Caco-2 (cell line): ENCODE results near the gene MSL3B.

Source experiments
- BruUV-seq: library from RNA; stranded (reverse); fragments of 400-500 nt; replicated peaks from 2 replicates; lab custom pipeline; 2021; lab: Mats Ljungman, UMichigan
- CTCF ChIA-PET: fragments of 300-600 bp; sonication (Branson Sonifier 250); formaldehyde crosslinking; loops from one replicate; lab custom pipeline; 2022; ENCODE audit warnings: antibody characterized with exemption; lab: Charles Lee
- POLR2A ChIA-PET: fragments of 300-600 bp; sonication (Branson Sonifier 250); formaldehyde crosslinking; loops from one replicate; lab custom pipeline; 2022; ENCODE audit warnings: antibody characterized with exemption; lab: Charles Lee
- DNase-seq, 2 experiments: peaks; one replicate each; pipeline versions ENCODE4 v3.0.0 to v3.0.0-alpha.2; 2020 to 2022
- H3K27me3 ChIP-seq: replicated peaks from 2 replicates; pipeline ENCODE4 v1.6.0; 2011; ENCODE audit warnings: low read length; ENCODE audit not compliant: control insufficient read depth, insufficient read depth
- H3K36me3 ChIP-seq: 2 replicates; pipeline ENCODE4 v1.5.1; 2011; ENCODE audit warnings: low read length; ENCODE audit not compliant: control insufficient read depth, insufficient read depth
- H3K4me1 ChIP-seq: fragments of 250-450 bp; sonication (Bioruptor Pico); 2 replicates; pipeline ENCODE4 v1.5.1; 2020; ENCODE audit warnings: mild to moderate bottlenecking
- H3K4me3 ChIP-seq: 2 replicates; pipeline ENCODE4 v1.5.1; 2011; ENCODE audit warnings: low read depth, mild to moderate bottlenecking, control low read depth, low read length
- H3K9me3 ChIP-seq: fragments of 250-450 bp; sonication (Bioruptor Pico); 2 replicates; pipeline ENCODE4 v1.5.1; 2020; ENCODE audit warnings: mild to moderate bottlenecking, moderate library complexity
- H3K27ac Mint-ChIP-seq: one replicate; pipeline ENCODE4 v1.8.0; 2022; ENCODE audit warnings: mixed read lengths; ENCODE audit not compliant: unreplicated experiment
- H3K27me3 Mint-ChIP-seq: one replicate; pipeline ENCODE4 v1.8.0; 2022; ENCODE audit warnings: mixed read lengths; ENCODE audit not compliant: insufficient read depth, unreplicated experiment
- H3K36me3 Mint-ChIP-seq: one replicate; pipeline ENCODE4 v1.8.0; 2022; ENCODE audit warnings: mild to moderate bottlenecking, mixed read lengths; ENCODE audit not compliant: insufficient read depth, unreplicated experiment
- H3K4me1 Mint-ChIP-seq: one replicate; pipeline ENCODE4 v1.8.0; 2022; ENCODE audit warnings: low read depth, mixed read lengths; ENCODE audit not compliant: unreplicated experiment
- H3K4me3 Mint-ChIP-seq: one replicate; pipeline ENCODE4 v1.8.0; 2022; ENCODE audit warnings: mild to moderate bottlenecking, moderate library complexity, mixed read lengths; ENCODE audit not compliant: unreplicated experiment
- H3K9me3 Mint-ChIP-seq: one replicate; pipeline ENCODE4 v1.8.0; 2022; ENCODE audit warnings: mixed read lengths; ENCODE audit not compliant: unreplicated experiment
- intact Hi-C: fragments of 100-400 bp; cut with micrococcal nuclease; formaldehyde crosslinking; loops from one replicate; pipeline ENCODE4 v1.10.0; 2022; ENCODE audit not compliant: unreplicated experiment
- TF ChIP-seq, protein P1 (sequence below), 2 experiments: fragments of 200-600 bp in 1 of 2; IDR thresholded peaks; 1 replicate in 1 of 2; 2 replicates in 1 of 2; pipeline versions ENCODE4 v1.5.1 to v1.8.0; 2011 to 2022; ENCODE audit warnings: antibody characterized with exemption in 1 of 2, control low read depth in 1 of 2, inconsistent platforms in 1 of 2, low read depth in 1 of 2, low read length in 1 of 2, mild to moderate bottlenecking in 1 of 2, moderate library complexity in 1 of 2; ENCODE audit not compliant: insufficient read depth in 1 of 2, severe bottlenecking in 1 of 2, unreplicated experiment in 1 of 2

MSL3B gene

DNA sequence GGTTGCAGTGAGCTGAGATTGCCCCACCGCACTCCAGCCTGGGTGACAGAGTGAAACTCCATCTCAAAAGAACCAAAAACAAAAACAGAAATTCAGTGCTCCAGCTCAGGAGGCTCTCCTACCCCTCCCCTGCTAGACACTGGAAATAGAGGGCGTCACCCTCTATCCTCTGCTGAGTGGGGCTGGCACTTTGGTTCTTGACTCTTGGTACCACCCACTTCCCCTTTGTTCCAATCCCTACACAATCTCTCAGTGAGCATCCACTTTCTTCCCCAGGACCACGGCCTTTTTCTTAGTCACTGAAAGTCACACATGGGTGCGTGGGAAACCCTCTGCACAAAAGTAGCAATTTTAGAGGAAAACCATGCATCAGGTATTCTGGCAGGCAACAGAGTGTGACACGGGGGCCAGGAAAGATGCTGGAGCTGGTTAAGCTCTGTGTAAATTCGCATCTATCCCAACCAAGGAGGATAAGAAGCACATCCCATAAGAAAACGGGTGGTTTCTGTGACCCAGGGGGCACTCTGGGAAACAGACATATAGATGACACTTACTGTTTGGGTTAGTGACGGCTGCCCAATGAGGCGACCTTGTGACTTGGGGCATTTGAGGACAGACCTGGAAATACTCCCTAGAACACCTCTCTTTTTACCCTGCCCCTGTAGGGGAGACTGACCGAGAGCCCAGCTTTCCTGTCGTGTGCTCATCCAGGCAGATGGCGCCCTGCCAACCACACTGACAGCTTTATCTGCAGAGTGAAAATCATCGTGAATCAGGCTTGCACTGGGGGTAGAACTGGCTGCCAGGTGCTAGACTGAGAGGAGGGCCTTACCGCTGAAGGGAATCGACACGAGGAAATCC is 21.6 kb downstream of the MSL3B start:
- Mint-ChIP-seq H3K9me3 (no peaks in the 10 kb centered on the region), H3K36me3 (peaks cover 66% of the 10 kb centered on the region), H3K27me3 (no peaks in the 10 kb centered on the region), H3K4me1 (no peaks in the 10 kb centered on the region), H3K27ac (no peak overlapping the region), H3K4me3 (no peak overlapping the region)
- Histone ChIP-seq H3K9me3 (no peaks in the 10 kb centered on the region), H3K4me3 (no peak overlapping the region), H3K36me3 (peaks cover 2% of the 10 kb centered on the region), H3K27me3 (no peaks in the 10 kb centered on the region), H3K4me1 (no peaks in the 10 kb centered on the region)
- TF ChIP-seq, protein P1, sequence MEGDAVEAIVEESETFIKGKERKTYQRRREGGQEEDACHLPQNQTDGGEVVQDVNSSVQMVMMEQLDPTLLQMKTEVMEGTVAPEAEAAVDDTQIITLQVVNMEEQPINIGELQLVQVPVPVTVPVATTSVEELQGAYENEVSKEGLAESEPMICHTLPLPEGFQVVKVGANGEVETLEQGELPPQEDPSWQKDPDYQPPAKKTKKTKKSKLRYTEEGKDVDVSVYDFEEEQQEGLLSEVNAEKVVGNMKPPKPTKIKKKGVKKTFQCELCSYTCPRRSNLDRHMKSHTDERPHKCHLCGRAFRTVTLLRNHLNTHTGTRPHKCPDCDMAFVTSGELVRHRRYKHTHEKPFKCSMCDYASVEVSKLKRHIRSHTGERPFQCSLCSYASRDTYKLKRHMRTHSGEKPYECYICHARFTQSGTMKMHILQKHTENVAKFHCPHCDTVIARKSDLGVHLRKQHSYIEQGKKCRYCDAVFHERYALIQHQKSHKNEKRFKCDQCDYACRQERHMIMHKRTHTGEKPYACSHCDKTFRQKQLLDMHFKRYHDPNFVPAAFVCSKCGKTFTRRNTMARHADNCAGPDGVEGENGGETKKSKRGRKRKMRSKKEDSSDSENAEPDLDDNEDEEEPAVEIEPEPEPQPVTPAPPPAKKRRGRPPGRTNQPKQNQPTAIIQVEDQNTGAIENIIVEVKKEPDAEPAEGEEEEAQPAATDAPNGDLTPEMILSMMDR (IDR thresholded peaks at IDR 0.05; ENCODE audit: insufficient read depth in 1 of 2, low read depth in 1 of 2, low read length in 1 of 2, severe bottlenecking in 1 of 2, unreplicated experiment in 1 of 2): no peak
- ChIA-PET CTCF (no interaction called here), POLR2A (no interaction called here)
- intact Hi-C loops: no loop called here
- no TSS peak for BruUV-seq
- DNase-seq: no peak

DNA sequence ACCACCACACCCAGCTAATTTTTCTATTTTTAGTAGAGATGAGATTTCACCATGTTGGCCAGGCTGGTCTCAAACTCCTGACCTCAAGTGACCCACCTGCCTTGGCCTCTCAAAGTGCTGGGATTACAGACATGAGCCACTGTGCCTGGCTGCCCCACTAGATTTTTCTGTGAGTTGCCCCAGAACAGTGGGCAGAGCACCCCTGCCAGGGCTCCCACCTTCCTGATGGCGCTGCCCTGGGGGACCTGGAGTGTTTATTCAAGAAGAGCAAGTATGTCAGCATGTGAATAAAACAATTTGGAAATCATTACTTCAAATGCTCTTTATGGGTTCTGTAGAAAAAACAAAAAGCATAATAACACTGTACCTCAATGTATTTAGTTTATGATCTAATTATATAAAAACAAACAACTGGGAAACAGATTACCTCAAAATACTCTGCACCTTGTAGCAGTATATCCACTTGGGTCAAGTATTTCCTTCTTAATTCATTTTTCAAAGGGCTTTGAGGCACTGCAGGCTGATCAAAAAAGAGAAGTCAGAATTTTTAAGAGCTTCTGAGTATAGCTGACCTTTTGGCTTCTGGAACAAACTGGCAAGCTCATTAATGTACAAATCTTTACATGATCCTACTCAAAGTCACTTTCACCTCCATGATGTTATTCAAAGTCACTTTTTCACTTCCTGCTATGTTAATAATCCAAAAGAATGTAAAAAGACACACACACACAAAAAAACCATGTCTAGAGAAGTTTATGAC is 22.7 kb downstream of the MSL3B start:
- H3K4me1 Mint-ChIP-seq: no peaks in the 10 kb centered on the region
- TF ChIP-seq, protein P1 (IDR thresholded peaks at IDR 0.05; ENCODE audit: insufficient read depth in 1 of 2, low read depth in 1 of 2, low read length in 1 of 2, severe bottlenecking in 1 of 2, unreplicated experiment in 1 of 2): no peak
- POLR2A ChIA-PET: no interaction called here
- no peak overlapping the region for H3K4me3 Mint-ChIP-seq
- Histone ChIP-seq H3K9me3 (no peaks in the 10 kb centered on the region), H3K27me3 (no peaks in the 10 kb centered on the region), H3K4me1 (no peaks in the 10 kb centered on the region), H3K4me3 (no peak overlapping the region), H3K36me3 (peaks cover 2% of the 10 kb centered on the region)
- no TSS peak for BruUV-seq
- H3K27ac Mint-ChIP-seq: no peak overlapping the region
- H3K36me3 Mint-ChIP-seq: peaks cover 77% of the 10 kb centered on the region
- CTCF ChIA-PET: no interaction called here
- H3K9me3 Mint-ChIP-seq: no peaks in the 10 kb centered on the region
- DNase-seq: no peak
- intact Hi-C loops: no loop called here
- no peaks in the 10 kb centered on the region for H3K27me3 Mint-ChIP-seq

DNA sequence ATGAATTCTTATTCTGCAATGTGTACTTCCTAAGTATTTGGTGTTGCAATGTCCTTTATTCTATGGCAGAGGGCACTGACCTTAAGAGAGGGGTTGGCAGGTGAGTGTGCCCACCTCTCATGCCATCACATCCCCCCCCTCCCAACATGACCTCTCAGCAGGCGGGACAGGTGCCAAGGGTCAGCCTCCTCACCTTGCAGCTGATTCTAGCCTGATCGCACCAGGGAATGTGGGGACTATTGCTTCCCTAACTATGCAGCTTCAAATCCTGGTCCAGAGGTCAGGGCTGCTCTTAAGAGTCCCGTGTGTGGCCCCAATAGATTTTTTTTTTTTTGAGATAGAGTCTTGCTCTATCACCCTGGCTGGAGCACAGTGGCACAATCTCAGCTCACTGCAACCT is 23.4 kb downstream of the MSL3B start:
- no peaks in the 10 kb centered on the region for H3K27me3 ChIP-seq
- no peak for DNase-seq
- no peaks in the 10 kb centered on the region for H3K9me3 Mint-ChIP-seq
- ChIA-PET CTCF (no interaction called here), POLR2A (no interaction called here)
- H3K36me3 Mint-ChIP-seq: peaks cover 84% of the 10 kb centered on the region
- H3K27ac Mint-ChIP-seq: no peak overlapping the region
- H3K4me1 Mint-ChIP-seq: no peaks in the 10 kb centered on the region
- H3K36me3 ChIP-seq: peaks cover 2% of the 10 kb centered on the region
- BruUV-seq: no TSS peak
- no peaks in the 10 kb centered on the region for H3K9me3 ChIP-seq
- no peak overlapping the region for H3K4me3 ChIP-seq
- H3K4me3 Mint-ChIP-seq: no peak overlapping the region
- TF ChIP-seq, protein P1 (IDR thresholded peaks at IDR 0.05; ENCODE audit: insufficient read depth in 1 of 2, low read depth in 1 of 2, low read length in 1 of 2, severe bottlenecking in 1 of 2, unreplicated experiment in 1 of 2): no peak
- no peaks in the 10 kb centered on the region for H3K27me3 Mint-ChIP-seq
- intact Hi-C loops: no loop called here
- H3K4me1 ChIP-seq: no peaks in the 10 kb centered on the region
